GM20431 (cell line): ENCODE results near the gene LAMC1.

Experiments used
- in situ Hi-C: fragments of 300-500 bp; cut with MseI, MboI; formaldehyde crosslinking; loops from one replicate; pipeline ENCODE4 v1.15.0; 2020; ENCODE audit warnings: low sequenced_read_pairs; ENCODE audit not compliant: unreplicated experiment

LAMC1 gene

DNA sequence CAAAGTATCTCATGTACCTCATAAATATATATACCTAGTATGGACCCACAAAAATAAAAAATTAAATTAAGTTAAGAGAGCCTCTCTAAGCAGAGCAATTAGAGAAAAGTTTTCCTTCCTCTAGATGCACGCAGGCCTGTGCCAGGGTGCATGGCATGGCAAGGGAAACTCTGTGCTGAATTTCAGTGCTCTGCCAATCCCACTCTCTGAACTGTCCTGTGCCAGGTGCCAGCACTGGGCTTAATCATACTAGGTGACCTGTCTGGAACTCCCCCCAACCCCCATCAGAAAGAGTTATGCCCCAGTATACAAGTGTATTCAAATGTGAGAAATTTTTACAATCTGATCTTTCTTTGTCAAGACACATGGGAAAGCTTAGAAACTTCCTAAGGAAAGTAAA, 152.4 kb downstream of the LAMC1 start:
- in situ Hi-C loops: no loop called here

DNA sequence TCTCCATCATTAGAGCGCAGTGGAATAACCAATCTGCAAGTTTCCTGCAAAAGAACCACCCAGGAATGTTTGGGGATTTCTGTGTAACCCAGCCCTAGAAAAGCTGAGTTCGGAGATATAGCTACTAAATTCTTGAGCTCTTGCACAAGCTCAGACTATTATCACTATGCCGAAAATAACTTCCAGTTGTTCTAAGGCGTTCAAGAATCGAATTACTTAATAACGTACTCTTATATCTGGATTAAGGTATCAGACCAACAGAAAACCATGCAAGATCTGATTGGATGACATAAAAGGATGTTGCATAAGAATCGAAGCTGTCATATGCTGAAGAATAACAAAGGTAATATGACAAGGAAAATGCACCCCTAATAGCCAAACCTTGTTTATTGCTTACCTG, 155.3 kb downstream of the LAMC1 start:
- in situ Hi-C loops: no loop called here

DNA sequence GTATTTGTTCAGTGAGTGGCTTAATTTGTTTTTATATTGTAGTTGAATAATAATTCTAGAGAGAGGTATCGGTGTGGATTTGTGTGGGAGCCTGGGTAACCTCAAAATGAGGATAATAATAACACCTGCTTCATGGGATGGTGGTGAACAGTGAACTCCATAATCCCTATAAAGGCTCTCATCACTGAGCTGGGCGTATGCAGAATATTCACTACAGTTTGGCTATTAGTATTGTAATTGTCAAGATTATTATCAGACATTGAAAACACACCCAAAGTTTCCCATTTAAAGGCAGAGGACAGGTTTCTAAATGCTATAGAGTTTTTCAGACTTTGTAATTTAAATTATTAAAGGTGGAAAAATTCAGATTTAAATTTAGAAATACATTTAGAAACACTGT, 155.8 kb downstream of the LAMC1 start:
- in situ Hi-C loops: no loop called here

GRCh38 chr1:183180218-183180617, 157.0 kb downstream of the LAMC1 start:
- in situ Hi-C loops: no loop called here

- in situ Hi-C loops: no loop called here
Observed at GRCh38 chr1:183180634-183181056, 157.4 kb downstream of the LAMC1 start.

GRCh38 chr1:183185941-183186490, 162.8 kb downstream of the LAMC1 start, which contains the start of gene LAMC2:
TSS of gene LAMC2 (plus strand) at chr1:183186264. CDS start at chr1:183186353, 89 bp downstream.
- in situ Hi-C loops: no loop called here

- in situ Hi-C loops: no loop called here
Observed at GRCh38 chr1:183186841-183187240, 163.6 kb downstream of the LAMC1 start.

GRCh38 chr1:183188240-183188639, 165.0 kb downstream of the LAMC1 start:
- in situ Hi-C loops: no loop called here

DNA sequence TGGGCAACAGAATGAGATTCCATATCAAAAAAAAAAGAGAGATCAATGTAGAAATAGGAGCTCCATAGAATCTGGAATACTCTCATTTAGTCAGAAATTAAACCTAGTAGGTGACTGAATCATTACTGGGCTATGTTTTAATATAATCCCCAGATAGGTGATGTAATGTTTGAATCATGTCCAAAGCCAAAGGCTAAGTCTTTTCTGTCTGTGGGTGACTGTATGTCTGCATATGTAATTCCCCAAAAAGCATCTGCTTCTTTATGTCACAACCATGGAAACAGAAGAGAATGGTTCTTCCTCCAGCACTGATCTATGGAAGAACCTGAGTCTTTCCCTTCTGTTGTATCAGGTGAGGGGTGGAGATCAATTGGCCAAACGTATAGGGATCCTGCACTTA, 168.6 kb downstream of the LAMC1 start:
- in situ Hi-C loops: no loop called here

GRCh38 chr1:183193963-183194525, 170.8 kb downstream of the LAMC1 start:
- in situ Hi-C loops: no loop called here

- in situ Hi-C loops: no loop called here
Observed at GRCh38 chr1:183194527-183195141, 171.4 kb downstream of the LAMC1 start.

GRCh38 chr1:183195142-183195574, 171.9 kb downstream of the LAMC1 start:
- in situ Hi-C loops: no loop called here
